ENCODE results near the gene KLHL10.

DNA sequence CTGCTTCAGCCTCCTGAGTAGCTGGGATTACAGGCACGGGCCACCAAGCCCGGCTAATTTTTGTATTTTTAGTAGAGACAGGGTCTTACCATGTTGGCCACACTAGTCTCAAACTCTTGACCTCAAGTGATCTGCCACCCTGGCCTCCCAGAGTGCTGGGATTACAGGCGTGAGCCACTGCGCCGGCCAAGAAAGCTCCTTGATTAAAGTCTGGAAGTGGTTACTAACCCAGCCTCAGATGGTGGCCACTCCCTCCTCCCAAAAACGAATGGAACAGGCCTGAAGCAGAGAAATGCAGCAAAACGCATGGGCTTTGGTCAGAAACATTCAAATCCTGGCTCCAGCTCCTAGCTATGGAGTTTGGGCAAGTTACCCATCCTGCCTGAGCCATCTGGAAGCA lies 13.5 kb upstream of the KLHL10 start:
- TF ChIP-seq, protein P1, sequence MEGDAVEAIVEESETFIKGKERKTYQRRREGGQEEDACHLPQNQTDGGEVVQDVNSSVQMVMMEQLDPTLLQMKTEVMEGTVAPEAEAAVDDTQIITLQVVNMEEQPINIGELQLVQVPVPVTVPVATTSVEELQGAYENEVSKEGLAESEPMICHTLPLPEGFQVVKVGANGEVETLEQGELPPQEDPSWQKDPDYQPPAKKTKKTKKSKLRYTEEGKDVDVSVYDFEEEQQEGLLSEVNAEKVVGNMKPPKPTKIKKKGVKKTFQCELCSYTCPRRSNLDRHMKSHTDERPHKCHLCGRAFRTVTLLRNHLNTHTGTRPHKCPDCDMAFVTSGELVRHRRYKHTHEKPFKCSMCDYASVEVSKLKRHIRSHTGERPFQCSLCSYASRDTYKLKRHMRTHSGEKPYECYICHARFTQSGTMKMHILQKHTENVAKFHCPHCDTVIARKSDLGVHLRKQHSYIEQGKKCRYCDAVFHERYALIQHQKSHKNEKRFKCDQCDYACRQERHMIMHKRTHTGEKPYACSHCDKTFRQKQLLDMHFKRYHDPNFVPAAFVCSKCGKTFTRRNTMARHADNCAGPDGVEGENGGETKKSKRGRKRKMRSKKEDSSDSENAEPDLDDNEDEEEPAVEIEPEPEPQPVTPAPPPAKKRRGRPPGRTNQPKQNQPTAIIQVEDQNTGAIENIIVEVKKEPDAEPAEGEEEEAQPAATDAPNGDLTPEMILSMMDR (IDR thresholded peaks at IDR 0.05): no peak
- no peak for TF ChIP-seq POLR2AphosphoS5 (IDR thresholded peaks at IDR 0.05; ENCODE audit: low read depth, low read length)

Measured in SK-N-SH (cell line).